PFSK-1 (cell line): Measurements from ENCODE around the gene CDX1.

ENCODE experiments used
- FOXP2 ChIP-seq: optimal IDR thresholded peaks from 2 replicates; pipeline ENCODE3; 2011; ENCODE audit warnings: borderline replicate concordance, control low read depth, inconsistent platforms; ENCODE audit not compliant: insufficient read depth; ENCODE audit errors: extremely low read length, extremely low read depth
- POLR2AphosphoS5 ChIP-seq: IDR thresholded peaks from 2 replicates; pipeline ENCODE4 v1.6.1; 2012; ENCODE audit warnings: low read depth, mild to moderate bottlenecking, control low read depth, low read length, moderate library complexity
- REST ChIP-seq, 2 experiments: IDR thresholded peaks; 2 replicates each; pipeline versions ENCODE4 v1.6.1 to v1.8.0; 2011 to 2012; ENCODE audit warnings: low read depth in 2 of 2, low read length in 2 of 2, control low read depth in 1 of 2, inconsistent platforms in 1 of 2, mild to moderate bottlenecking in 1 of 2, moderate library complexity in 1 of 2; ENCODE audit not compliant: insufficient read depth in 1 of 2
- SIN3A ChIP-seq: IDR thresholded peaks from 2 replicates; pipeline ENCODE4 v1.6.1; 2012; ENCODE audit warnings: mild to moderate bottlenecking, low read length, moderate library complexity, borderline replicate concordance; ENCODE audit not compliant: insufficient read depth
- TAF1 ChIP-seq: IDR thresholded peaks from 2 replicates; pipeline ENCODE4 v1.6.1; 2012; ENCODE audit warnings: low read length, control low read depth, borderline replicate concordance; ENCODE audit not compliant: insufficient read depth

The CDX1 gene

GRCh38 chr5:150168864-150169263, 2.3 kb downstream of the CDX1 start:
- TF ChIP-seq TAF1 = no peak
- no peak for TF ChIP-seq SIN3A
- TF ChIP-seq POLR2AphosphoS5 = no peak
- TF ChIP-seq REST (IDR thresholded peaks at IDR 0.05; ENCODE audit: insufficient read depth in 1 of 2, low read depth in 2 of 2, low read length in 2 of 2) = no peak
- TF ChIP-seq FOXP2 = no peak

GRCh38 chr5:150172145-150172544, 5.6 kb downstream of the CDX1 start:
- TF ChIP-seq FOXP2 = no peak
- no peak for TF ChIP-seq TAF1
- TF ChIP-seq REST (IDR thresholded peaks at IDR 0.05; ENCODE audit: insufficient read depth in 1 of 2, low read depth in 2 of 2, low read length in 2 of 2) = no peak
- TF ChIP-seq POLR2AphosphoS5 = no peak

GRCh38 chr5:150172556-150172955, 6.0 kb downstream of the CDX1 start:
- TF ChIP-seq FOXP2 (no peak), TAF1 (no peak), REST (IDR thresholded peaks at IDR 0.05; ENCODE audit: insufficient read depth in 1 of 2, low read depth in 2 of 2, low read length in 2 of 2) (no peak), SIN3A (no peak), POLR2AphosphoS5 (no peak)

- TF ChIP-seq TAF1 = no peak
- TF ChIP-seq SIN3A = no peak
- no peak for TF ChIP-seq REST (IDR thresholded peaks at IDR 0.05; ENCODE audit: insufficient read depth in 1 of 2, low read depth in 2 of 2, low read length in 2 of 2)
- TF ChIP-seq POLR2AphosphoS5 = no peak
- no peak for TF ChIP-seq FOXP2
Measured at GRCh38 chr5:150173161-150173560, 6.6 kb downstream of the CDX1 start.

- TF ChIP-seq FOXP2 (no peak), POLR2AphosphoS5 (no peak)
Measured at GRCh38 chr5:150174285-150174684, 7.7 kb downstream of the CDX1 start.
